Thyroid gland (tissue), 4 donors: ENCODE results near the gene MARK1. TPM values are rescaled to one million over a fixed set of nuclear protein-coding genes. Genes with fewer than 3 reads are reported as not detected.

ENCODE experiments used
- DNase-seq, 2 donors: peaks; one replicate each; pipeline ENCODE4 v3.0.0-alpha.2; 2019
- H3K27ac ChIP-seq, 3 donors: fragments of 200-600 bp; sonication (generic); 1 replicate in 2 of 3; 2 replicates in 1 of 3; pipeline ENCODE4 v1.5.1; 2016 to 2019; ENCODE audit warnings: mild to moderate bottlenecking in 1 of 3, moderate library complexity in 1 of 3
- H3K27me3 ChIP-seq: fragments of 200-600 bp; sonication (generic); one replicate; pipeline ENCODE4 v1.5.1; 2019
- H3K36me3 ChIP-seq, 2 donors: fragments of 200-600 bp; sonication (generic); one replicate each; pipeline ENCODE4 v1.5.1; 2016 to 2019
- H3K4me1 ChIP-seq, 2 donors: fragments of 200-600 bp; sonication (generic); one replicate each; pipeline ENCODE4 v1.5.1; 2017 to 2019
- H3K4me3 ChIP-seq, 3 donors: fragments of 200-600 bp; sonication (generic); replicated peaks in 1 of 3; 1 replicate in 2 of 3; 2 replicates in 1 of 3; pipeline ENCODE4 v1.5.1; 2016; ENCODE audit warnings: mild to moderate bottlenecking in 1 of 3
- H3K9me3 ChIP-seq: fragments of 200-600 bp; sonication (generic); one replicate; pipeline ENCODE4 v1.5.1; 2017
- POLR2A ChIP-seq, 2 donors: fragments of 450-650 bp; IDR thresholded peaks; one replicate each; pipeline ENCODE4 v1.6.1; 2017; ENCODE audit warnings: antibody characterized with exemption in 2 of 2, mild to moderate bottlenecking in 2 of 2, moderate library complexity in 1 of 2
- WGBS, 2 donors: methylation state at CpG; one replicate each; pipeline ENCODE4 v1.1.5; 2017; 5-methylcytosine and 5-hydroxymethylcytosine counted together
- intact Hi-C: fragments of 100-400 bp; cut with DNase I; formaldehyde crosslinking; loops from one replicate; pipeline ENCODE4 v1.15.1; 2023
- total RNA-seq, 4 donors: library from RNA; depleted of rRNA; stranded (reverse); fragments of >200 nt; gene quantifications; one replicate each; pipeline ENCODE4 v1.2.3, GENCODE V29; 2016
- TF ChIP-seq, protein P1 (sequence below), 6 experiments: fragments of 200-600 bp in 3 of 6; fragments of 450-650 bp in 3 of 6; sonication (generic) in 3 of 6; IDR thresholded peaks; one replicate each; pipeline ENCODE4 v1.5.1; 2016 to 2019; ENCODE audit warnings: antibody characterized with exemption in 6 of 6, mild to moderate bottlenecking in 2 of 6, inconsistent platforms in 1 of 6, moderate library complexity in 1 of 6

MARK1 gene
- total RNA-seq, 4 donors from 2014 or later = 10.9 to 21.2 (median 14.4) TPM

DNA sequence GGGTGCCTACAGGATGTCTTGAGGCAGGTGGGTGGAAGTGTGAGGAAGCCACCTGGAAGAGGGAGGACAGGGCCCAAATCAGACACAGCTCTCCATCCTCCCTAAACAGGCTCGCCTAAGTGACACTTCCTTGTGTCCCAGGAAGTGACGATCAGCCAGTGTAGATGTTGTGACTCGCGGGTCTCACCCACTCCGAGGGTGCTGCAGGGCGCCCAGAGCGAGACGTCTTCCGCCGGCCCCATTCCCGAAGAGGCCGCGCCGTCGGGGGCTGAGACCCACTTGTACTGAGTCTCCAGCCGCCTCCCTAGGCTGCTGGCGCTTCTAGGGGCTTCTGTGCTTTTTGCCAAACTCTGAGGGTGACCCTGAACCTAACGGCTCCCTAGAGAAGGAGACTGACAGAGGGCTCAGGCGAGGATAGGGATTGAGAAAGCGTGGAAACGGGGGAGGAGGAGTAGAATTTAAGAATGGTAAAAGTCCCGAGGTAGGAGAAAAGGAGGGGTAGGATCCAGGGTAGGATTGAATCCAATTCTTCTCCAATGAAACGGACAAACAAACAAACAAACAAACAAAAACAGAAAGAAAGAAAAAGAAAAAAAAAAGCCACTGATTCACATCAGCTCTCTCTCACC lies 543 bp upstream of the MARK1 start:
- H3K4me3 ChIP-seq = peak overlapping the region; percentile 70 to 89 (median 80)
- H3K36me3 ChIP-seq = no peaks in the 10 kb centered on the region
- peaks cover 3 to 6% of the 10 kb centered on the region in 2 donors for H3K4me1 ChIP-seq
- TF ChIP-seq POLR2A (IDR thresholded peaks at IDR 0.05) = peak in 1 of 2 donors; percentile 63
- TF ChIP-seq, protein P1, sequence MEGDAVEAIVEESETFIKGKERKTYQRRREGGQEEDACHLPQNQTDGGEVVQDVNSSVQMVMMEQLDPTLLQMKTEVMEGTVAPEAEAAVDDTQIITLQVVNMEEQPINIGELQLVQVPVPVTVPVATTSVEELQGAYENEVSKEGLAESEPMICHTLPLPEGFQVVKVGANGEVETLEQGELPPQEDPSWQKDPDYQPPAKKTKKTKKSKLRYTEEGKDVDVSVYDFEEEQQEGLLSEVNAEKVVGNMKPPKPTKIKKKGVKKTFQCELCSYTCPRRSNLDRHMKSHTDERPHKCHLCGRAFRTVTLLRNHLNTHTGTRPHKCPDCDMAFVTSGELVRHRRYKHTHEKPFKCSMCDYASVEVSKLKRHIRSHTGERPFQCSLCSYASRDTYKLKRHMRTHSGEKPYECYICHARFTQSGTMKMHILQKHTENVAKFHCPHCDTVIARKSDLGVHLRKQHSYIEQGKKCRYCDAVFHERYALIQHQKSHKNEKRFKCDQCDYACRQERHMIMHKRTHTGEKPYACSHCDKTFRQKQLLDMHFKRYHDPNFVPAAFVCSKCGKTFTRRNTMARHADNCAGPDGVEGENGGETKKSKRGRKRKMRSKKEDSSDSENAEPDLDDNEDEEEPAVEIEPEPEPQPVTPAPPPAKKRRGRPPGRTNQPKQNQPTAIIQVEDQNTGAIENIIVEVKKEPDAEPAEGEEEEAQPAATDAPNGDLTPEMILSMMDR (IDR thresholded peaks at IDR 0.05) = no peak
- H3K9me3 ChIP-seq = no peaks in the 10 kb centered on the region
- H3K27me3 ChIP-seq = no peaks in the 10 kb centered on the region
- peak overlapping the region; percentile 63 to 75 (median 73) for H3K27ac ChIP-seq
- intact Hi-C loops = loop anchor here (10.0 kb wide), 1 partner anchor 253 kb away; the partner anchor contains the start of gene RAB3GAP2
- WGBS, 2 donors = 1 to 3% methylated on average over 20 to 23 of the region's 23 CpGs
- DNase-seq = peak; percentile 44 to 48

DNA sequence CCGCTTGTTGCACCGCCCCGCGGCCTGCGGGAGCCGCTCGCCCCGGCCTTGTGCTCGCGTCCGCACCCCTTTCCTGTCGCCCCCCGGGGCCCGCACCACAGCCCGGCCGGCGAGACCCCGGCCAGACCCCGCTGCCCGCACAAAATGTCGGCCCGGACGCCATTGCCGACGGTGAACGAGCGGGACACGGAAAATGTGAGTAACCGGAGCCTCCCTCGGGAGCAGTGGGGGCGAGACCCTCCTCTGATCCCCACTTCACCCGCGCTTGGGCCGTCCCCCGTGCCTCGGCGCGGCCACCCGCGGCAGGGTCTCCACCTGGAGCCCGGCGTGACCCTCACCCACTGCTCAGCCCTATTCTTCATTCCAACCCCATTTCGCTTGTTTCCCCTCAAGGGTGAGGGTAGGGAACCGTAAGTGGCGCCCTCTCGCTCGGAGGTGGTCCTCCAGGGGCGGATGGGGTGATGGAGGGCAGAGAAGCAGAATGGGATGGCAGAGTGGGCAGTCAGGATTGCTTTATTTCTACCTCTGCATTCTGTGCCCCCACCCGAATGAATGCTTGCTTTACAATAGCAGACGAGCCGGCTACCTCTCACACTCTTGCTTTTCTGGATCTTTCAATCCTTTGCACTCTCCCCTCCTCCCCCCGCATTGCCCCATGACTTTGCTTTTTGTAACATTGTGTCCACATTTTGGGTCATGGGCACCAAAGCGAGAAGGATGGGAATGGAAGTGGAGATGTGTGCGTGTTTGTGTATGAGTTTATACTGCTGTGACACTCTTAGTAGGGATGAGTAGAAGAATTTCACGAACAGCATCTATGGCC lies 954 bp downstream of the MARK1 start:
- Histone ChIP-seq H3K4me1 (peaks cover 3 to 6% of the 10 kb centered on the region in 2 donors), H3K36me3 (no peaks in the 10 kb centered on the region), H3K4me3 (peak overlapping the region; percentile 55 to 89 (median 70)), H3K27ac (peak overlapping the region; percentile 49 to 87 (median 84)), H3K9me3 (no peaks in the 10 kb centered on the region), H3K27me3 (no peaks in the 10 kb centered on the region)
- intact Hi-C loops = loop anchor here (10.0 kb wide), 1 partner anchor 254 kb away; the partner anchor contains the start of gene RAB3GAP2
- peak; percentile 60 to 64 for DNase-seq
- TF ChIP-seq POLR2A (IDR thresholded peaks at IDR 0.05) = peak in 1 of 2 donors; percentile 47
- TF ChIP-seq, protein P1 (IDR thresholded peaks at IDR 0.05) = no peak
- WGBS, 2 donors = 3 to 6% methylated on average over 14 to 43 of the region's 55 CpGs

DNA sequence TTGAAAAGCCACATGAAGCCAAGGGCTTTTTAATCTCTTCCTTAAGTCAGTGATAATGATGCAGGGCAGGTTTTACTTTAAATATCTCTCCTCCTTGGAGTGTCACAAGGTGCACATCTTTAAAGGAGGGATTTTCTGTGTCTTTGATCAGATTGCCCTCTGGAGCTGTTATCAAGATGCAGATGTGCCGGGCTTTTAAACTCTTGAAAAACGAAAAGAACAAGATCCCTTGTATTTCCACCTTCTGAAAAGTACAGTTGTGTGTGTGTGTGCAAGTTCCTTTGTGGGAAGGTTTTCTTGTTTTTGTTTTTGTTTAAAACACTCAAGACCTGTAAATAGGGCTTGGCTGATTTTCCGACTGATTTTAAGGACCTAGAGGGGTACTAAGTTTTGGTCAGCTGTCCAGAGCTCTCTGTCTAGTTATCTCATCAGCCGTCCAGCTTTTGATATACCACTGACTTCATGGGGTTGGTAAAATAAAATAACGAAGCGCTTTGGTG lies 1.6 kb downstream of the MARK1 start:
- peak overlapping the region in 1 of 3 donors; percentile 89 for H3K4me3 ChIP-seq
- H3K27me3 ChIP-seq = no peaks in the 10 kb centered on the region
- TF ChIP-seq, protein P1 (IDR thresholded peaks at IDR 0.05) = no peak
- no peak for TF ChIP-seq POLR2A (IDR thresholded peaks at IDR 0.05)
- H3K36me3 ChIP-seq = no peaks in the 10 kb centered on the region
- 54 to 63% methylated on average over 6 of the region's 6 CpGs for WGBS, 2 donors
- intact Hi-C loops = loop anchor here (10.0 kb wide), 1 partner anchor 255 kb away; the partner anchor contains the start of gene RAB3GAP2
- peaks cover 3 to 6% of the 10 kb centered on the region in 2 donors for H3K4me1 ChIP-seq
- no peaks in the 10 kb centered on the region for H3K9me3 ChIP-seq
- no peak for DNase-seq
- H3K27ac ChIP-seq = peak overlapping the region in 2 of 3 donors; percentile 84 to 87

DNA sequence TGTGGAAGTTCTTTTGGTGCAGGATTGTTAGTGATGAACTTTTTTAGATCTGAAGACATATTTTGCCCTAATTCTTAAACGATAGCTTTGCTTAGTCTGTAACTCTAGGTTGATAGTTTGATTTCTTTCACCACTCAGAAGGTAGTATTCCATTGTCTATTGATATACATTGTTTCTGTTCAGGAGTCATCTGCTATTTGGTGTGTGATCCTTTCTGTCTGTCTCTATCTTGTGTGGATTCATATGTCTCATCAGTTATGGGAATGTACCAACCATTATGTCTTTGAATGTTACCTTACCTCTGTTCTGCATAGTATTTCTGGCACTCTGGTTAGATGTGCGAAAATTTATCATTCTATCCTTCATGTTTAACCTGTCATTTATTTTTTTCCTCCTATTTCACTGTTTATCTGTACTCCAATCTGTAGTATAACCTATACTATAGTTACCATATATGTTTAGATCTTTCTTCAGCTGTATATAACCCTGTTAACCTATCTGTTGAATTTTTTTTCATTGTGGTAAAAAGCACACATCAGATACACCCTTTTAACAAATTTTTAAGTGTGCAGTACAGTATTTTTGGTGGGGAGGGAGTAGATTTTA lies 5.7 kb downstream of the MARK1 start:
- no peaks in the 10 kb centered on the region for H3K36me3 ChIP-seq
- H3K4me3 ChIP-seq = no peak overlapping the region
- no peak overlapping the region for H3K27ac ChIP-seq
- H3K4me1 ChIP-seq = peaks cover 3 to 6% of the 10 kb centered on the region in 2 donors
- no peak for DNase-seq
- WGBS, 2 donors = 95 to 98% methylated on average over 2 of the region's 2 CpGs
- H3K9me3 ChIP-seq = no peaks in the 10 kb centered on the region
- intact Hi-C loops = no loop called here
- no peaks in the 10 kb centered on the region for H3K27me3 ChIP-seq
- TF ChIP-seq, protein P1 (IDR thresholded peaks at IDR 0.05) = no peak
- TF ChIP-seq POLR2A (IDR thresholded peaks at IDR 0.05) = no peak
